Activated CD8-positive, alpha-beta memory T cell treated with anti-CD3 and anti-CD28 coated beads, Interleukin-2, amount 50 U/mL, for 48 hours (primary cell): ENCODE data around the gene RPTOR.
"Not testable (repeated sequence)": the region's sequence is repeated elsewhere in the genome, so short reads cannot be mapped to it uniquely, and the experiment has no call there.

Experiments used
- DNase-seq: peaks from one replicate; pipeline ENCODE4 v3.0.0-alpha.2; 2020

RPTOR gene

GRCh38 chr17:80558046-80558445 is 13.4 kb downstream of the RPTOR start:
- no peak for DNase-seq

DNA sequence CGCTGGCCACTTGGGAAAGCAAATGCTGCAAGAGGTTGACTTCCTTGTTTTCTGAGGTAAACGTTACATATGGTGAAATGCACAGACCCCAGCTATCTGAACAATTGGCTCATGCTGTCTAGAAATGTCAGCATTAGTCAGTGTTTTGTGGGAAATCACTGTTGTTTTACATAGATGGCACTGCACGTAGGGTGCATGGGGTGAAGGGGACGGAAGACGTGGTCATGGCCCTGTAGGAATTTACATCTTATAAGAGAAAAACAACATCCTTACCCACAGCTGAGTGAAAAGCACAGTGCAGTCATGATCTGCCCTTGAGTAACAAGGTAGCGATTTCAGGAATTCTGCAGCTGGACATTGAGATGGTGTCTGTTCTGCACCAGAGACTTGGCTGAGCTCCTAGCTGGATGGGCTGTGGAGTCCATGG is 15.2 kb downstream of the RPTOR start:
- no peak for DNase-seq

GRCh38 chr17:80561541-80562114 is 17.0 kb downstream of the RPTOR start:
- DNase-seq, result no peak

DNA sequence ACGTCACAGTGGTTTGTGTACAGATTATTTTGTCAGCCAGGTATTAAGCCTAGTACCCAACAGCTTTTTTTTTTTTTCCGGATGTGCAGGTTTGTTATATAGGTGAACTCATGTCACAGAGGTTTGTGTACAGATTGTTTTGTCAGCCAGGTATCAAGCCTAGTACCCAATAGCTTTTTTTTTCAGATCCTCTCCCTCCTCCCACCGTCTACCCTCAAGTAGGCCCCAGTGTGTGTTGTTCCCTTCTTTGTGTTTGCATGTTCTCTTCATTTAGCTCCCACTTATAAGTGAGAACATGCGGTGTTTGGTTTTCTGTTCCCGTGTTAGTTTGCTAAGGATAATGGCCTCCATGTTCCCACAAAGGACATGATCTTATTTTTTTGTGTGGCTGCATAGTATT is 19.9 kb downstream of the RPTOR start:
- no peak for DNase-seq

- DNase-seq, result no peak
Measured at GRCh38 chr17:80565343-80566053, 20.9 kb downstream of the RPTOR start.

DNA sequence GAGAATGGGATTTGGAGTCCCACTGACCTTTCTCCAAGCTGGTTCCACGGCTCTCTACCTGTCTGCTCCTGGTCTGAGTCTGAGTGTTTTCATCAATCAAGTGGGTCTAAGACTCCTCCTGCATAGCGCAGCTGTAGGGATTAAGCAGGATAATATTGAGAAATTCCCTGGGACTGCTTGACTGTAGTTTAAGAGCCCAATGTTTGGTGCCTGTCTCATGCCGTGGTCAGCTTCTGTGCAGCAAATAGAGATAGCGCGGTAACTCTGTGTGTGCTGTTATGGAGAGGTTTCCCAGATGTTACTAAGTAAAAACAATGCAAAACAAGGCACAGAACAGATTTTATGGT is 21.4 kb downstream of the RPTOR start:
- DNase-seq, result no peak

- DNase-seq, result no peak
Measured at GRCh38 chr17:80568246-80568645, 23.6 kb downstream of the RPTOR start.

GRCh38 chr17:80569924-80570323 is 25.3 kb downstream of the RPTOR start:
- DNase-seq, result no peak

DNA sequence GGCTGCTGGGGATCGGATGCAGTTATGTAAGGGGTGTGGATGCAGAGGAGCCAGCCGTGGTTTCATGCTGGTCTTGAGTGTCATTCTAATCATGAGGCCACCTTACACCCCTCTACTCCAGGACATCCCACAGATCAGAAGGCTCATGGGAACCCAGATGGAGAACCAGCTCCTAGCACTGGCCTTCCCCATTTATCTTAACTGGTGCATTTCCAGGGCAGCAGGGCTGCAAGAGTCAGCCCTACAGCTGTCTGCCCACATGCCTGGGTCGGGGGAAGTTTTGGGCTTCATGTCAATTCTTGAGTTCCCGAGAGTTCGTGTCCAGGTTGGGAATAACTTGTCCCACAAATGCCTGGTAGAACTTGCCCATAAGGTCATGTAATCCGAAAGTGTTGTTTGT is 29.1 kb downstream of the RPTOR start:
- DNase-seq, result no peak

GRCh38 chr17:80574496-80574895 is 29.9 kb downstream of the RPTOR start:
- no peak for DNase-seq

- DNase-seq, result peak; percentile 98
Measured at GRCh38 chr17:80575057-80575875, 30.6 kb downstream of the RPTOR start.

DNA sequence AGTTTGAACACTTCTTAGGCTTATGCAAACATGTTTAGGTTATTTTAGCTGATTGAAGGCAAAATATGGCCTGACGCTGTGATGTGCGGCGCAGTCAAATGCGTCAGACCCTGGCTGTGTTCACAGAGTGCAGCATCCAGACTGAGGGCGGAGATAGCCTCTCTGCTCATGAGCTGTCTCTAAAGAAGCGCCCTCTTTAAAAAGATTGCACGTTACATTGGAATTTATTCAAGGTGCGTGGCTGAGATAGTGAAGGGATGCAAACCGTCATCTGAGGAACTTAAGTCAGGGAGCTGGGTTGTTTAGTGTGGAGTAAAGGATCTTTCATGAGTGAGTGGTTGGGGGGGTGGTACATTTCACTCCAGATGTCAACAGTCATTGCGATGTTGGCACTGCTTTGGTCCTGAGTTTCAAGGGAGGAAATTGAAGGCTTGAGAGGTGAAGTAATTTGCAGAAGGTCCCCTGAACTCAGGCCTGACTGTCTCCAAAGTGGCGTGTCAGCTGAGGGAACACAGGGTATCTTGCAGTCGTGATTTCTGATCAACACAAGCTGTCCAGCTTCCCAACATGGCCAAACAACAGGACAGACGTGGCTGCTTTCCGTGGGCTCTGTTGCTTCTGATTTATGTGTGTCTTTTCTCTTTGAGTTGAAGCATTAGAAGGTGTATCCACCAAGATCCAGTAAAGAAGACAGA is 33.4 kb downstream of the RPTOR start:
- DNase-seq, result no peak

- not testable (repeated sequence) for DNase-seq
Measured at GRCh38 chr17:80578668-80579388, 34.2 kb downstream of the RPTOR start.

- no peak for DNase-seq
Measured at GRCh38 chr17:80582165-80582564, 37.5 kb downstream of the RPTOR start.

DNA sequence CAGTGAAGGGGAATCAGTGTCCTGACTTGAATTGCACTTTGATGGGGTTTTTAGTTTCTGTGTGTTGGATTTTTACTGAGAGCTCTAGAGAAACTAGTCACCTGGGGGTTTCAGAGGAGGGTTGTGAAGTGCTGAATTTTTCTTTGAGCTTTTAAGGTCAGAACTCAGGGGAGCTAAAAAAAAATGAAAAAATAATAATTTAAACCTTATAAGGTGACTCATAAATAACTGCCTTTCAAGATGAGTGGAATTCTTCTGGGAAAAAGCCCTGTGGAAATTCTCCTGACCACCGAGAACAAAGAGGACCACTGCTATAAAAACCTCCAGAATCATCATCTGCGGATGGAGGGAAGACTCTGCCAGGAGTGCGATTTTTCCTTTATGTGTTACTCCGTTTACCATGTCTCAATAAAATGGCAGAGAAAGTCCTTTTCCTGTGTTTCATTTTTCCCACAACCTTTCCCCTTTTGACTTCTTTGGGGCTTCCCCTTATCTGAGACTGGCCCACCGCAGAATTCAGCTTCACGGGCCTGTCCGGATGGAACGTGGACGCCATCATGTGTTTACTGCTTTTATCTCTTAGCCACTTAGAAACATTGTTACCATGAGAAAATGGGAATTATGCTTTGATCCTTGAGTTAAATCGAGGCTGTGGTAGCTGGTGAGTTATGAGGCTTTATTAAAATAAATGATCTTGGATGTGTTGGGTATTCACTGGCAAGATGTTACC is 39.7 kb downstream of the RPTOR start:
- no peak for DNase-seq

DNA sequence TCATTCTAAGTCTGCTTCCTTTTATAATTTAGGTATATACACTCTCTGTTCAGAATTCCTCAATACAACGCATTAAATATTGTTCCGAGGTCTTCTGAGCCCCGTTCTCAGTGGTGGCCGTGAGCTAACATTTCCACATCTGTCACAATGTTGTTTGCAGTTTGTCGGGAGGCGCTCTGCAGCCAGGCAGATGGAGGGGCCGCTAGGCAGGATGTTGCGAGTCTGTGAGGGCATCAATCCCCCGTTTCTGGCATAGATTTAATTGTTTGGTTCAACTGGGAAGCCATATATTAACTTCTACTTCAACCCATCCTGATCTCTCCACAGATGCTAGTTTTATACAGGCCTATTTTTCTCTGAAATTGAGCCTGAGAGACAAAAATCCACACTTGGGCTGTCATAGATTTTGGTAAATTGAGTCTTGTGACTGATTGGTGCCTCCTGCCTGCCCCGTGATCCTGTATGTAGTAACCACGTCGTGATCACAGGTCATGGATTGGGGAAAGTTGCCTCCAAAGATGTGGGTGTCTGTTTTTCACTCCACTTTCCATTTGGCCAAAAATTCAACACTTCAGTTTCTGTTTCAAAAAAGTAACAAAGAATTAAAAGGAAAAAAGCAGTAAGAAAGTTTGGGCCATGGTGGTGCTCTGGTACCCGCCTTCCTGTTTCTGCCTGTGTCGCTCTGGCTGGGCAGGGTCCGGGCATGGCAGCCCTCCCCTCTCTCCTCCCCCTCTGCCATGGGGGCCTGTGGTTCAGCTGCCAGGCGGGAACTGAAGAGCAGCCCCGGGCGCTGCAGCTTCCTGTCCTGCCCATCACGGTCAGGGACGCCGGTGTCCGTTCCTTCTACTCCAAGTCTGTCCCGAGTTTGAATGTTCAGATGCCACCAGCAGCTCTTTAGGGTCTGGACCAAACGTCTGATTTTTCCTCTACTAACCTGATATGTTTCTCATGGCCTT is 41.5 kb downstream of the RPTOR start:
- DNase-seq, result no peak

GRCh38 chr17:80586846-80587228 is 42.2 kb downstream of the RPTOR start:
- no peak for DNase-seq

DNA sequence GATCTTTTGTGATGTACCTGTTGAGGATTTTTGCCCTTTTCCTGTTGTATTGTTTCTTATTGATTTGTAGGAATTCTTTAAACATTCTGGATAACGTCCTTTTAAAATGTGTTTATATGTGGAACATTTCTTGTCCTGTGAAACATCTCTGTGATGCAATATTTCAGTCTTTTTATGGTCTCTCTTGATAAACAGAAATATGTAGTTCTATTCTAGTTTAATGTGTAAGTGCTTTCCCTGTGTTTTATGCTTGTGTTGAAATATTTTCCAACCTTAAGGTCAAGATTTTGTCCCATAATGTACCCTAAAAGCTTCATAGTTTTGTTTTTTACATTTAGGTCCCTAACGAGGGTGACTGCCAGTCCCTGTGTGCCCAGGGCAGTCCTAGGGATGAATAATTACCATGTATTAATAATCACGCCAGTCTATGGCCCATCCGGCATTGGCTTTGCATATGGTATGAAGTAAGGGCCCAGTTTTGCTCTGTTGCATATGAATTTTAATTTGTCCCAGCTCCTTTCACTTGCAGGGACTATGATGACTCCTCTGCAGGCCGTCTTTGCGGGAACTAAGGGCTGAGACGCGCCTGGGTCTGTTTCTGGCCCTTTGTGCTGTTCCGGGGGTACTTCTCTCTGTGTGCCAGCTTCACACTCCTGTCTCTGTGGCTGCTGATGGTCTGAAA is 44.2 kb downstream of the RPTOR start:
- no peak for DNase-seq

DNA sequence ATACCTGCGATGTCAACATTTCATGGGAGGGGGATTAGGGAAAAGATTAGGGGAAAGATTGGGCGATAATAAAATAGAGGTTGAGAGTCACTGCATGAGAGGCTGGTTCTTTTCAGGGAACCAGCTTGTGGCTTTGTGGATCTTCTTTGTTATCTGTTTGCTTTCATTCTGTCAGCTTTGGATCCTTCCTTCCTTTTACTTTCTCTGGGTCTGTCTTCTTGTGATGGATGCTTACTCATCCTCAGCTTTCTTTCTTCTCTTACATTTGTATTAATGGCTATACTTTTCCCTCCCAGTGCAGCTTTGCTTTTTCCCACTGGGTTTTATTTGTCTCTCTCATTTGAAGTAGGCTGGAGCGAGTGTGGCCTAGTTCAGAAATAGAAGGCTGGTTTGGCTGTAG is 47.1 kb downstream of the RPTOR start:
- no peak for DNase-seq

DNA sequence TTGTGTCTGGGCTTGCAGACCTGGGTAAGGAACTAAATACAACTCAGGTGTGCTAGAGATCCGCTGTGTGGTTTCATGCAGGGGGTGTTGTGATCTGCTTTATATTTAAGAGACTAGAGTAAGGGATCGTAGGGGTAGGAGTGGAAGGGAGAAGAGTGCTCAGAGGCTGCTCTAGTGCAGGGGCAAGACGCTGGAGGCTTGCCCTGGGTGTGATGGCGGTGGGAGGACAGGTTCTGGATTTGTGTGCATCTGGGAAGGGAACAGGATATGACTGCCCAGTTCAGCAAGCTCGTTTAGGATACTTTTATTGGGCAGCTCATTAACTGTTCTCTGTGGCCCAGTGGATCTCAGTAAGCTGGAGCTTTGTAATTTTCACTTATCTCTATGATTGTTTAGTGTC is 47.6 kb downstream of the RPTOR start:
- DNase-seq, result no peak
